ENCODE data around the gene MOSMO. TPM values are rescaled to one million over a fixed set of nuclear protein-coding genes. Genes with fewer than 3 reads are reported as not detected.

Gene MOSMO
- total and polyA plus RNA-seq, 9 of the 15 experiments (the other 6 are each of a cell fraction or from before 2014, with no cell fraction given) = 1.9 to 13.3 (median 7.7) TPM

GRCh38 chr16:21962475-21962874 lies 45.4 kb upstream of the MOSMO start:
- H3K36me3 ChIP-seq (ENCODE audit: control insufficient read depth, insufficient read depth, low read length) = peaks cover 95% of the 10 kb centered on the region
- no peak for FAIRE-seq

More at GRCh38 chr16:21962475-21962874, 45.4 kb upstream of the MOSMO start:
- POLR2A ChIA-PET = interaction anchor here (0.7 to 1.2 kb wide), 3 partner anchors 9 to 47 kb away, joined by 3 to 6 read pairs (median 3); partner anchors contain the start of gene UQCRC2
- H3K79me2 ChIP-seq (ENCODE audit: control insufficient read depth, insufficient read depth, low read length) = peaks cover 7% of the 10 kb centered on the region; the same call in 1 of the 3 replicates
- no peak for DNase-seq (ENCODE audit: extremely low read depth in 1 of 4, low spot score in 3 of 4)
- CTCF ChIA-PET (ENCODE audit: low intra/inter-chr PET ratio) = no interaction called here
- H3K9ac ChIP-seq (ENCODE audit: insufficient read depth in 1 of 2, low read depth in 2 of 2, low read length in 2 of 2) = no peak overlapping the region
- no peaks in the 10 kb centered on the region for H3K9me1 ChIP-seq (ENCODE audit: control insufficient read depth, insufficient read depth, low read length)
- TF ChIP-seq RFX5 (IDR thresholded peaks at IDR 0.05; ENCODE audit: low read depth, low read length) = no peak
- TF ChIP-seq GTF3C2 (IDR thresholded peaks at IDR 0.05; ENCODE audit: borderline replicate concordance, extremely low read depth, insufficient read length) = no peak
- no peak for TF ChIP-seq ZNF778 (CRISPR knock-in tag; IDR thresholded peaks at IDR 0.05)
- TF ChIP-seq KDM1A (IDR thresholded peaks at IDR 0.05) = no peak
- no peak for TF ChIP-seq CREBBP (IDR thresholded peaks at IDR 0.05; ENCODE audit: low read depth, low read length)
- no peak for TF ChIP-seq NBN (IDR thresholded peaks at IDR 0.05; ENCODE audit: low read depth)
- TF ChIP-seq TRIM28 (IDR thresholded peaks at IDR 0.05) = no peak
- TF ChIP-seq KDM2B (CRISPR knock-in tag; IDR thresholded peaks at IDR 0.05) = no peak
- no peak for TF ChIP-seq CBX8 (IDR thresholded peaks at IDR 0.05; ENCODE audit: borderline replicate concordance, extremely low read depth, low read depth, low read length, poor library complexity, severe bottlenecking)
- no peak for TF ChIP-seq BRF1 (IDR thresholded peaks at IDR 0.05; ENCODE audit: borderline replicate concordance, extremely low read depth, insufficient read length)
- H3K4me1 ChIP-seq (replicated peaks in 1 of 2; ENCODE audit: control insufficient read depth in 2 of 2, insufficient read depth in 2 of 2, low read length in 2 of 2) = no peaks in the 10 kb centered on the region
- H3K27me3 ChIP-seq (ENCODE audit: control insufficient read depth in 2 of 2, insufficient read depth in 2 of 2, low read length in 2 of 2) = no peaks in the 10 kb centered on the region
- no TSS peak for BruUV-seq (replicated peaks)
- H4K20me1 ChIP-seq (replicated peaks; ENCODE audit: control insufficient read depth, insufficient read depth, low read length) = no peaks in the 10 kb centered on the region
- H2AFZ ChIP-seq (ENCODE audit: low read depth, low read length) = no peak overlapping the region
- 97% methylated on average over 5 of the region's 5 CpGs for WGBS (ENCODE audit: insufficient coverage, low coverage, missing lambda C conversion rate)
- H3K9me3 ChIP-seq (replicated peaks; ENCODE audit: control insufficient read depth, insufficient read depth, low read depth, low read length) = no peaks in the 10 kb centered on the region
- in situ Hi-C loops (cut with MboI) = no loop called here
- no peak overlapping the region for H3K4me2 ChIP-seq (ENCODE audit: insufficient read depth, low read length)
- intact Hi-C loops (cut with micrococcal nuclease) = no loop called here
- no peak for ATAC-seq
- H3K4me3 ChIP-seq = no peak overlapping the region
- no peak overlapping the region for H3K27ac ChIP-seq (ENCODE audit: extremely low read depth, low read depth, low read length)
